Measurements from ENCODE around the gene INPP5E.

Gene INPP5E, protein sequence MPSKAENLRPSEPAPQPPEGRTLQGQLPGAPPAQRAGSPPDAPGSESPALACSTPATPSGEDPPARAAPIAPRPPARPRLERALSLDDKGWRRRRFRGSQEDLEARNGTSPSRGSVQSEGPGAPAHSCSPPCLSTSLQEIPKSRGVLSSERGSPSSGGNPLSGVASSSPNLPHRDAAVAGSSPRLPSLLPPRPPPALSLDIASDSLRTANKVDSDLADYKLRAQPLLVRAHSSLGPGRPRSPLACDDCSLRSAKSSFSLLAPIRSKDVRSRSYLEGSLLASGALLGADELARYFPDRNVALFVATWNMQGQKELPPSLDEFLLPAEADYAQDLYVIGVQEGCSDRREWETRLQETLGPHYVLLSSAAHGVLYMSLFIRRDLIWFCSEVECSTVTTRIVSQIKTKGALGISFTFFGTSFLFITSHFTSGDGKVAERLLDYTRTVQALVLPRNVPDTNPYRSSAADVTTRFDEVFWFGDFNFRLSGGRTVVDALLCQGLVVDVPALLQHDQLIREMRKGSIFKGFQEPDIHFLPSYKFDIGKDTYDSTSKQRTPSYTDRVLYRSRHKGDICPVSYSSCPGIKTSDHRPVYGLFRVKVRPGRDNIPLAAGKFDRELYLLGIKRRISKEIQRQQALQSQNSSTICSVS

DNA sequence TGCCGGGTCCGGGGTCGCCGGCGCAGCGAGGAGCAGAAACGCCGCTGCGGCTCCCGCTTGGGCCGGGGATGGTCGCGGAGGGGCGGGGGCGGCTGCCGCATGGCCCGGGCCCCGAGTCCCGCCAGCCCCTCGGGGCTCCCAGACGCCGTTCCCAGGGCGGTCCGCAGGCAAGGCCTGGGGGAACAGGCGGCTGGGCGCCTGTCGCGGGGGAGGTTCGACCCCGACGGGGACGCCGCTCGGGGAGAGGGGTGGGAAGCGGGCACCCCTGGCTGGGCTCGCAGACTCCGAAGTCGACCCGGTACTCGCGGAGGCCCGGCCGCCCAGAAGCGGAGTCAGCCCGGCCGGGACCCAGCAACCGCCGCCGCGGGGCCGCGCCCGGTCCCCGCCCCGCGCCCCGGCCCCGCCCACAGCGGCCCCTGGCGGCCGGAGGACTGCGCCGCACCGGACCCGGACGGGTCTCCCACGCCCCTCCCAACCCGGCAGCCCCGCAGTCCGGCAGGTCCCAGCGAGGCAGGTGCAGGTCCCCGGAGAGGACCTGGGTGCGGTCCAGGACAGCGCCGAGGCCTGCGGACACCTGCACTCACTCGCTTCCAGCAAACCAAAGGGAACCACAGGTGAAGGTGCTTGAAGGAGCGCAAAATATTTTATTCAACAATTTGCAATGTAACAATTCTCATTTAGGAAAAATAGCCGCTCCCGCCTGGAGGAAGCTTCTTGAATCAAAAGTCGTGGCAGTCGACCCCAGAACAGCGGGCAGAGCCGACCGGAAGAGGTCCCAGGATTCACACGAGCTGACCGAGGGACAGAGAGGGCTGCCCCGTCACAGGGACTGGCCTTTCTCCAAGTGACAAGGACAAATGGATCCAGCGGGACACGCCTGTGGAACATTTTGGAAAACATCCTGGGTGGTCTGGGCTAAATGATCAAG lies at the start of gene INPP5E:
Gene INPP5E (minus strand): TSS at position 365 of the 928 bp plus-strand sequence. CDS start 426 bp downstream, outside the sequence.
- peak; percentile 25 to 38 for DNase-seq (ENCODE audit: low read depth in 2 of 2)

DNA sequence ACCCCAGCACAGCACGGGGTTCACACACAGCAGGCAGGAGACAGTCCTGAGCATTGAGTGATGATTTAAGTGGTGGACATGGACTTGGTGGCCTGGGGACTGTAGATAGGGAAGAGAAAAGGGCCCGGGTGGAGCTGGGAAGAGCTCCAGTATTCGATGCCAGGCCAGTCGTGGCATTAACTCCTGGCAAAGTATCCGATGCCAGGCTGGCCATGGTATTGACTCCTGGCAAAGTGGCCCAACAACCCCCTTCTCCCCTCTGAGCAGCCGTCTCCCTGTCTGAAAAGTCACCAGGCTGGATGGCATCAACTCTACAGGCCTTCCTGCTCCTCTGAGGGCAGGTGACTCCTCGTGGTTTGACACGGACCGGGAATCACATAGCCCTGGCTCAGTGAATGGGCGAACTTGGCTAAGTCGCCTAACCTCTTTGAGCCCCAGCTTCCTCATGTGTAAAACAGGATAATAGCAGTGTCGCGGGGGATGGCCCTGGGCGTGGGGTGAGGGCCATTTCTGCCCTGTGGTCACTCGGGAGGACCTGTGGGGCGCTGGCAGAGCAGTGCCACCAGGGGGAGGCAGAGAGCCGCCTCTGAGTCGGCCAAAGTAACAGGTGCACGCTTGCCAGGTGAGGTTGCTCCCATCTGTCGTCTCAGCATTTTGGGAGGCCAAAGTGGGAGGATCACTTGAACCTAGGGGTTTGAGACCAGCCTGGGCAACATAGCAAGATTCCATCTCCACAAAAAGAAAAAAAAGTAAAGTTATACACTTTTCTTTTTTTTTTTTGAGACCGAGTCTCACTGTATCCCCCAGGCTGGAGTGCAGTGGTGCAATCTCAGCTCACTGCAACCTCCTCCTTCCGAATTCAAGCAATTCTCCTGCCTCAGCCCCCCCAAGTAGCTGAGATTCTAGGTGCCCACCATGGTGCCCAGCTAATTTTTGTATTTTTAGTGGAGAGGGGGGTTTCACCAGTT lies 48.9 kb upstream of the INPP5E start:
- no peak for DNase-seq (ENCODE audit: low read depth in 2 of 2)

DNA sequence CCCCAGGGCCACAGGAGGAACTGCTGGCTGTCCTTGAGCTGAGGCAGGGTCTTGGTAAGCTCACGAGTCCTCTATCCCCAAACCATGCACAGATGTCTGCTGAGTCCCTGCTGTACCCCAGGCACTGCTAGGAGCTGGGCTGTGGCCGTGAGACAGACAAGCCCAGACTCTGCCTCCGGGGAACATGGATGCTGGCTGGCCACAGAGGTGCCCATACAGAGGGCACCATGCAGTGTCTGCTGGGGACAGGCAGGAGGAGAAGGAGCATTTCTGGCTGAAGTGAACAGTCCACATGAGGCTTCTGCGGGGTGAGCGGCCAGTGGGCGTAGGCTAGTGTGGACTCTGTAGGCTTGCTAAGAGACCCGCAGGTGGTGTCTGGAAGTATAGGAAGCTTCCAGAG lies 48.0 kb upstream of the INPP5E start:
- no peak for DNase-seq (ENCODE audit: low read depth in 2 of 2)

DNA sequence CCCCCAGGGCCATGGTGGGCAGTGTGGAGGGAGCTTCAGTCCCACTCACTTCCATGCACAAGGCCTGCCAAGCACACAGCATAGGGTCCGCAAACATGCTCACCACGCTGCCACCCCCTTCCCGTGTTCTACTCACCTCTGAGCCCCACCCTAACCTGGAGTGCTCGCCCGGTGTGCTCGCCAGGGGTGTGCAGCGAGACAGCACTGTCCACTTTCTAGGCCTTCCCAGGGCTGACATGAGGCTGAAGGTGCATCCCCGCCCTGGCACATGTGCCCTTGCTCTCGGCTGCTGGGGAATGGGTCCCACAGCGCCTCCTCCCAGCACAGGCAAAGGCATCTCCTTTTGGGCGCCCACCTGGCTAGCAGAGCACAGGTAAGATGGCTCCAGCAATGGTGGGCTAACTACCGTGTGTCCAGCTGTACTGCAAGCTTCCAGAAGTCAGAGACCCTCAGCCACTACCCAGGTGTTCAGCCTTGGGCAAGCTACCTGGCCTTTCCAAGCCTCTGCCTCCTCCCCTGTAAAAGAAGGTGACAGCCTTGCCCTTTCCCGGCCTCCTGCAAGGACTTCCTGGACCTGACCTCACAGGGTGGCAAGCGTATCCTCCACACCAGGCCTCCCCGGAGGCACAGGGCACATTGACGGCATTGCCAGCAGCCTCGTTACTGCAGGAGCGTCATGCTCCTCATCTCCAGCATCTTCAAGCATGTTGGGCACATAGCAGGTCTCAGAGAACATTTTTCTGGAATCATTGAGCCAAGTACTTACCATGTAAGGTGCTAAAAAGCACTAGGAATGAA lies 47.4 kb upstream of the INPP5E start:
- DNase-seq (ENCODE audit: low read depth in 2 of 2), result no peak

DNA sequence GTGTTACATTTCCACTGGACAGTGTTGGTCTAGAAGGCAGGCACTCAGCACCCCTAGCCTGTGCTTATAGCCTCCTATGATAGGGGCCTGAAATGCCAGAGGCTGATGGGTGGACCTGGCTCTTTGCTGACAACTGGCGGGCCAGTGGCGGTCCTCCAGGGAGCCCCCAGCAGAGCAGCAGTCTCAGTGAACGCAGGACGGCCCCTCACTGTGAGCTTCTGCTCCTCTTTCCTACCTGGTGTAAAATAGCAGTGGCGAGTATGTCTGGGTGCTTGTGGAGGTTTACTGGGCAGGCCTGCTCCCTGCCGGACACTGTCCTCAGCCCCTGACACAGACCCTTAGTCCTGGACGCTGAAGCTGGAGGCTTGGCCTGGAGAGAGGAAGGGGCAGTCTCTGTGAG lies 46.5 kb upstream of the INPP5E start:
- DNase-seq (ENCODE audit: low read depth in 2 of 2), result no peak

DNA sequence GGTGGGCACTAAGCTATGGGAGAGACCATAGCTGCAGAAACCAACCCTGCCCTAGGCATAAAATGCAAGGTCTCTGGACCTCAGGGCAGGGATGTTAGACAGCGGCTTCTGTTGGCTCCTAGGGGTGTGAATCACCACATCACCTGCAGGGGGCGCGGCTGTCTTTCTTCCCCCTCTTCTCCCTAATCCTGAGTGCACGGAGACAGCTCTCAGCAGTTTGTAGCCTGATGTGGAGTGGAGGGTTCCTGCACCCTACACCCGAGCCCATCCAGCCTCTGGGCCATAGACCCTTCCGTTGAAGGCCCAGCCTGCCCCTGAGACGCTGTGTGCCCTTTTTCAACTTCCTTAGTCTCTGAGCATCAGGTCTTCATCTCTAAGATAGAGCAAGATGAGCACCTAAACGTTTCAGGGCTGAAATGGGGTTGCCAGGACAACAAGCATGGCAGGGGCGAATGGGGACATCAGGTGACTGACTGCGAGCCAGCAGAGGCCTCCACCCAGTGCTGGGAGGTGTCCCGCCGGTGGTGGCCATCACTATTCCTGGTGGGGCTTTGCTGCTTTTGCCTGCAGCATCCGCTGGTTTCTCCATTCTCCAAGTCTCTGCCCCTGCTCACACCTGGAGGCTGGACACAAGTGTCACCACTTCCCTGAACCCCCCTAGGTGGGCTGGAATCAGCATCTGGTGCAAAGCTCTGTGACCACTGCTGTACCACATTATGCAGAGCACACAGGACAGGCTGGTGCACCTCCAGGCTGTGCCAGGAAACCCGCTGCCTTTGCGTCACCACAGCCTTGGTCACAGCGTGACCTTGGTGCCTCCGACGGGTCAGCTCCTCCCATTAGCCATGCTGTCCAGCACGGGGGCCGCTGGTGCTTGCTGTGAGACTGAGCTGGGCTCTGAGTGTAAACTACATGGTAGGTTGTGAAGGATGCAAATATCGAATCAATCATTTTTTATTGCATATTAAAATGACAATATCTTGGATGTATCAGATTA lies 45.7 kb upstream of the INPP5E start:
- DNase-seq (ENCODE audit: low read depth in 2 of 2), result peak; percentile 23 to 46

DNA sequence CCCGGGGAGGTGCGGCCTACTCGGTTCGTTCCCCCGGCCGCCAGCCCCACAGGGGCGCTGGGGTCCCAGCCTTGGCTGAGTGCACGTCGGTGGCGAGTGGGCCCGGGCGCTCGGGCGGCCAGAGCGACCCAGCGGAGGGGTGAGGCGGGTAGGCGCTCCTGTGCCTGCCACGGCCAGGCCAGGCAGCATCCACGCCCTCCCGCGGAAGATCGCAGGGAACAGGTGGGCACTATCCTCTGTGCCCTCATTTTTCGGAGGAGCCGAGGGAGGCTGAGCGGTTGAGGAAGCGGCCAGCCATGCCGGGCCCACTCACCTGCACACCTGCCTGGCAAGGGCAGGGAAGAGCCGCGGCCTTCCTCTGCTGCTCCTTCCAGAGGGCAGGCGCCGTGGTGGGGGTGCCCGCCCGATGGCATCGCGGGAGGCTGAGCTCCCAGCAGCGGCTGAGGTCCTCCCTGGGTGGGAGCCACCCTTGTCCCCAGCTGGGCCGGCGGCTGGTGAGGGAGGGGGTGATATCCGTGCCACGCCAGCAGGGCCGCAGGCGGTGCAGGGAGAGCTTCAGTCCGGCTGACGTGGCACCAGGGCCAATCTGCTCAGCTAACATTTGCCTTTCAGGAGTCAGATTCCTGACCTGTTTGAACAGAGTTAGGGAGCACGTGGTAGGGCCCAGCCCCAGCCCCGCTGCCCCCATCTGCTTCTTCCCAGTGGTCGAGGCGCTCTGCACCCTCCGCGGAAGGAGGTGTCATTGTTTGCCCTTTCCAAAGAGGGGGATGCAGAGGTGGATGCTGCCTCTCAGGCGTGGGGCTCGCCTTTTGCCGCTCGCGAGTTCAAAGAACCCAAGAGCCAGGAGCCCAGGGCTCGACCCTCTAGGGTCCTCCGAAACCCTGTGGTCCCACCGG lies 44.8 kb upstream of the INPP5E start:
- DNase-seq (ENCODE audit: low read depth in 2 of 2), result no peak

DNA sequence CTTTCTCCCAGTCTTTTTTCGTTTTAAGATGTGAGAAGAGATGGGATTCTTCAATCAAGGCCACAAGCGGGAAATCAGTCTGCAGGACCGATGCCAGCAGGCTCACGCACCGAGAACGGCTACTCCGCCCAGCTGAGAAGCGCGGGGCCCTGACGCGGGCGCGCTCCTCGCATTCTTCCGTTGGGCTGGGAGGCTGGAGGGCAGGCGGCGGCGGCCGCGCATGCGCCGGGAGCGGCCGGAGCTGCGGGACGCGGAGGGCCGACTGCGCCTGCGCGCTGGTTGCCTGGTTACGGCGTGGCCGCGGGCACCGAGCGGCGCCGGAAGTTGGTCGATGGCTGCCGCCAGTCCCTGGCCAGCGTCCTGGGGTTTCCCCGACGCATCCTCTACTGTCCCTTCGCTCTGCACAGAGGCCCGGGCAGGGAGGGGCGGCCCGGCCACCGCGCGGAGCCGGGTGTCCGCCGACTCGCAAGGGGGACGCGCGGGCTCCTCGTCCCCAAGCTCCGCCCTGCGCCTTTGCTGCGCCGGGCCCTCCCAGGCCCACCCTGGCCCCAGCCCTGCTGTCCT lies 44.0 kb upstream of the INPP5E start:
- DNase-seq (ENCODE audit: low read depth in 2 of 2), result peak; percentile 65 to 70

DNA sequence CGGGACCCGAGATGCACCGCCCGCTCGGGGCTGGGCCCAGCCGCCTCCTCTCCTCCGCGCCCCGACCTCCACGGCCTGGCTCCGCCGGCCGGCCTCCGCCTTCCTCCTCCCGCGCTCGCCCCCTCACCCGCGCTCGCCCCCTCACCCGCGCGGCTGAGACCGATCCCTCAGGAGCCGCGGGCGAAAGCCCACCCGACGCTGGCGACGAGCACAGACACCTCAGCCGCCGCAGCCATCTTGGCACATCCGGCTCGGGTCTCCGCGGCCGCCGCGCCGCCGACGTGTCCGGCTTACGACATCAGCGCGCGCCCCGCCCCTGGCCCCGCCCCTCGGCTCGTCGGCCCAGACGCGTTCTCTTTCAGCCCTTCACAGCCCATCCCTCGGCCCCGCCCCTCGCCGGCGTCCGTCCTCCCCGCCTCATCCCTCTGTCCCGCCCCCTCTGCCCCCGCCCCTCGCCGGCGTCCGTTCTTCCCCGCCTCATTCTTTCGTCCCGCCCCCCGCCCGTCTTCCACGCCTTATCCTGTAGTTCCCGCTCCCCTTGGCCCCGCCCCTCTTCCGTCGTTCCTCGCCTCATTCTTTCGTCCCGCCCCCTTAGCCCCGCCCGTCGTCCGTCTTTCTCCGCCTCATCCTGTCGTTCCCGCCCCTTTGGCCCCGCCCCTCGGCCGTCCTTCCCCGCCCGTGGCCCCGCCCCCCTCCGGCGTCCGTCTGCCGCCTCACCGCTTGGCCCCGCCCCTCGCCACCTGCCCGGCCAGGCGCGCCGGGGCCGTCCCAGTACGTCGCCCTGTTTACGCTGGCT lies 43.3 kb upstream of the INPP5E start, which contains the start of gene SEC16A:
Gene SEC16A (minus strand): TSS at position 248 of the 796 bp plus-strand sequence. CDS start 5,425 bp downstream, outside the sequence.
- peak; percentile 95 to 96 for DNase-seq (ENCODE audit: low read depth in 2 of 2)

DNA sequence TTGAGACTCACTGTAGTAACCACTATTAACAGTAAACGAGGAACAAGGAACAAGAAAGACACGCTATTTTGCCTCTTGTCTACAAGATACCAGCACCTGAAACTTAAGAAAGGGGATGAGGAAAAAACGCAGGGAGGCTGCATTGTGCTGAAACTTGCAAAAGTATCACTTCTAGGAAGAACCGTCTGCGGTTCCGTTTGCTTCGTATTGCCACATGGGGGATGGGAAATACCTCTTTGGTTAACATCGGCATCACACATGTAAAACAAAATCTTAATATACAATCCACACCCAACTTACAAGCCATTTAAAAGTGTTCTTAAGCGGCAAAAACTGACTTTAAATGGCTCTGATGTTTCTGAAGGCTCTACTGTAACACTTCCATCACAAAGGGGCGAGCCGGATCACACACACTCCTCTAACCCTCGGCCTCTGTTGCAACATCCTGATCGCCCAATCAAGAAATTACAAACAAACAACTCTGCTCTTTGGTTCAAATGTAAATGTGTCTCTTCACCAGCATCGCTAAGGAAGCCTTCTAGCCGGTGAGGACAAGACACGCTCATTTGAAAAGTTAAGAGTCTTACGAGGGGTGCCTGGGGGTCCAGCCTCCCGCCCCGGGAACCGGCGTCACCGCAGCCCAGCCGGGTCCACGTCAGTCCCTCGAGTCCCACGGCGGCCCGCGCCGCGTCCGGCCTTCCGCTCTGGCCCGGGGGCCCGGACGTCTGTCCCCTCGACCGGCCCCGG lies 42.6 kb upstream of the INPP5E start:
- no peak for DNase-seq (ENCODE audit: low read depth in 2 of 2)

DNA sequence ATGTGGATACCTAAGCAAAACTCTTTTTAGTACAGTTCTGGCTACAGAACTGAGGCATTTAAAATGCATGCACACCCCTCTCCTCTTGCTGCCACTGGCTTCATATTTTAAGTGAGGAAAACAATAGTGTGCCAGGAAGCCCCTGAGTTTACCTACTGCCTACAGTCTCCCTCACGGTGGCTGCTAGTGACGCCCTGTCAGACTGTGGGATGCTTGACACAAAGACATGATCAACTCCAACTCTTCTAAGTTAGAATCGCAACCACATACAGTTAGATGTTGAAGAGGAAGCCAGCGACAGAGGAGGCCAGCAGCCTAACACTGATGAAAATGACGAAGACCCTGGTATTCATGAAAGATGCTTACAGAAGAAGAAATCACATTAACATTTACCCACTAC lies 41.9 kb upstream of the INPP5E start:
- DNase-seq (ENCODE audit: low read depth in 2 of 2), result no peak

DNA sequence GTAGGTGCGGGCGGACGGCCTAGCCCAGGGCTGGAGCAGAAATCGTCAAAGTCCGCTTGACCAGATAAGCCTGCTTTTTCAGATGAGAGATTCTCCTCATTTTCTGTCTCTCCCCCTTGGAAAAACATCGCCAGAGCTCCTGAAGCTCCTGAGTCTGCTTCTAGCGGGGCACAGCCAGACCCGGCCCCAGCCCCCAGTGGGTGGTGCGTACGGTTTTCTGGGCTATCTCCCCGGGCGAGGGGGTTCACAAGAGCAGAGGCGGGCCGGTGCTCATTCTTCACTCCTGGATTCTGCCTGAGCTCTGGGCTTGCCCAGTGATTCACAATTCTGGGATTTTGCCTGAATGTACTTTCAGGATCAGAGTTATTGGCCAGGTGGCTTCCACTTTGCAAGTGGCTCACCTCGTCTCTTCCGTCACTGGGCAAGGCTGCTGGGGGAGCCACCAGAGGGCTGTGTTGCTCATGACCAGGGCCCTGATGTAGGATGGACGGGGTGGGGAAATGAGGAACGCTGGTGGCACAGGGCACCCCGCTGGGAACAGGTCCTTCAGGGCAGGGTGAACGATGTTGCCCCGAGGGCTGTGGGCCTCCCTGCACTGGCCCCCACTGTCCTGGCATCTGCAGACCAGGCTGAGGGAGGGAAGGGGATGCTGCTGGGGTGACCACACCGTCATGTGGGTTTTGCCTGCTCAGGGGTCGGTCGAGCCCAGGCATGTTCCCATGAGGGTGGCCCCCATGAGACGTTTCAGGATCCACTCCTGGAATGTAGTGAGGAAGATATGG lies 36.9 kb upstream of the INPP5E start:
- DNase-seq (ENCODE audit: low read depth in 2 of 2), result no peak

DNA sequence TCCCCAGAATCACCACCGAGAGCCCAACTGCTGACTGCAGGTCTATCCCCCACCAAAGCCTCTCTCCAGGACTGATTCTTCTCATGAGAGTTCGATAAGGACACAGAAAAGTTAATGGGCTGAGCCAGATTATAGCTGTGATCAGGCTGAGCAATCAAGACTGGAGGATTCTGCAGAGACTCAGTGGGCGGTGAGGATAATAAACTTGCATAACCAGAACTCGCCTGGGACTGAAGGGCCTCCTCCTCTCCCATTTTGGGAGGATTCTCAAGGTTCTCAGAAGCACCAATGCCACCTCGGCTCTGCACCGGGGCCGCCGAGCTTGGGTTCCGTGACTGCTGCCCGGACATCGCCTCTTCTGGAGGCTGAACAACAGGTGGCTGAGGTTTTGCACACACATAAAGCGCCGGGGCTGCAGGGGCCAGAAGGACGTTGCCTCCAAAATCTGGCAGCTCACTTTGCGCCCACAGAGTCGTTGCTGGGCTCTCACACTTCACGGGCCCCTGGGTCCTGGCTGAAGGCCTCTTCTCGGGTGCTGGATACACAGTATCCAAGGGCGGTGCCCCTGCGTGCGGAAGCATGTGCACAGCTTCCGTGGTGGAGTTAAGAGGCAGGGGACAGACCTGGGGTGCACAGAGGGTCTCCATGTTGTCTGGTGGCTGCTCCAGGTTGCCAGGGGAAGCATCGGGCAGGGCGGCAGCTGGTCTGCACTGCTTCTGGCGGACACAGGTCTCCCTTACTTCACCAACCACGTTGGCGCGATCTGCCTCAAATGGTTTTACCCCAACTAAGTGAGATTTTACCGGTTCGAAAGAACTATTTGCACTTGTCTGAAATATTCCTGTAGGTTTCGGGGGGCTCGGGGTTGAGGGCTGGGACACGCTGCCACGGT lies 35.6 kb upstream of the INPP5E start:
- no peak for DNase-seq (ENCODE audit: low read depth in 2 of 2)

All from fibroblast of skin of left biceps (primary cell).